ENCODE results near the gene MLLT10. TPM values are rescaled to one million over a fixed set of nuclear protein-coding genes. Genes with fewer than 3 reads are reported as not detected.

MLLT10 gene
- total and polyA plus RNA-seq, 10 of the 15 experiments (the other 5 are each of a cell fraction or from before 2014, with no cell fraction given) = 8.7 to 61.1 (median 28.5) TPM

- no peak for TF ChIP-seq ZBTB33 (IDR thresholded peaks at IDR 0.05)
- TF ChIP-seq NFYB (IDR thresholded peaks at IDR 0.05; ENCODE audit: insufficient read depth, low read depth, low read length) = no peak
- TF ChIP-seq ZNF592 (IDR thresholded peaks at IDR 0.05) = no peak
- no peak for TF ChIP-seq PAX5 (IDR thresholded peaks at IDR 0.05; ENCODE audit: borderline replicate concordance, low read depth, low read length)
- no peak for TF ChIP-seq MYB (IDR thresholded peaks at IDR 0.05; ENCODE audit: borderline replicate concordance, low read depth, low read length)
- TF ChIP-seq CBFB (IDR thresholded peaks at IDR 0.05; ENCODE audit: low read depth) = no peak
- TF ChIP-seq KAT2A (conservative IDR thresholded peaks at IDR 0.05; ENCODE audit: control insufficient read depth, low read depth, low read length) = no peak
- no peak for TF ChIP-seq NRF1 (conservative IDR thresholded peaks at IDR 0.05; ENCODE audit: low read depth, low read length)
Measured at GRCh38 chr10:21668831-21669230, 134.8 kb downstream of the MLLT10 start (continued).

All from GM12878 (cell line).